WTC11 (cell line): ENCODE measurements around the gene SENP8.

Source experiments
- CREM ChIP-seq: sonication (generic); formaldehyde crosslinking; IDR thresholded peaks from 2 replicates; pipeline ENCODE4 v1.8.1; 2022; ENCODE audit warnings: mild to moderate bottlenecking, missing genetic modification reagents, moderate library complexity
- CTCF ChIP-seq: fragments of 200-600 bp; IDR thresholded peaks from 2 replicates; pipeline ENCODE4 v1.8.0; 2022; ENCODE audit warnings: antibody characterized with exemption
- ESRRA ChIP-seq: sonication (generic); formaldehyde crosslinking; IDR thresholded peaks from 2 replicates; pipeline ENCODE4 v1.8.1; 2022; ENCODE audit warnings: mild to moderate bottlenecking, missing genetic modification reagents, borderline replicate concordance
- FOXJ3 ChIP-seq: sonication (generic); formaldehyde crosslinking; IDR thresholded peaks from 2 replicates; pipeline ENCODE4 v1.9.0; 2021; ENCODE audit warnings: missing genetic modification reagents, mild to moderate bottlenecking, borderline replicate concordance
- GABPB1 ChIP-seq: sonication (generic); formaldehyde crosslinking; IDR thresholded peaks from 2 replicates; pipeline ENCODE4 v1.8.1; 2023; ENCODE audit warnings: mild to moderate bottlenecking, missing genetic modification reagents
- HMGXB4 ChIP-seq: sonication (generic); formaldehyde crosslinking; IDR thresholded peaks from 2 replicates; pipeline ENCODE4 v1.8.1; 2023; ENCODE audit warnings: mild to moderate bottlenecking, moderate library complexity, missing genetic modification reagents
- MXD4 ChIP-seq: fragments of 250-450 bp; sonication (Bioruptor Pico); IDR thresholded peaks from 2 replicates; pipeline ENCODE4 v1.8.0; 2021; ENCODE audit warnings: mild to moderate bottlenecking, moderate library complexity, borderline replicate concordance
- RELA ChIP-seq: sonication (generic); formaldehyde crosslinking; IDR thresholded peaks from 2 replicates; pipeline ENCODE4 v1.8.1; 2022; ENCODE audit warnings: missing genetic modification reagents, mild to moderate bottlenecking, borderline replicate concordance
- USF2 ChIP-seq: sonication (generic); formaldehyde crosslinking; IDR thresholded peaks from 2 replicates; pipeline ENCODE4 v1.8.1; 2023; ENCODE audit warnings: mild to moderate bottlenecking, missing genetic modification reagents, moderate library complexity
- ZNF425 ChIP-seq: fragments of 250-450 bp; sonication (Bioruptor Pico); conservative IDR thresholded peaks from 2 replicates; pipeline ENCODE4 v1.9.0; 2021; ENCODE audit warnings: mild to moderate bottlenecking

- TF ChIP-seq CTCF (no peak), CREM (no peak), ZNF425 (CRISPR knock-in tag) (no peak), RELA (CRISPR knock-in tag) (no peak), HMGXB4 (no peak), ESRRA (CRISPR knock-in tag) (no peak), GABPB1 (no peak), USF2 (no peak), MXD4 (CRISPR knock-in tag) (no peak), FOXJ3 (CRISPR knock-in tag) (no peak)
Observed at GRCh38 chr15:72180761-72181324, 62.6 kb downstream of the SENP8 start.
